HL-60 (cell line): ENCODE measurements around the gene NCL.
A peak's percentile ranks its signal among the peaks of the same experiment; 100 is the strongest.

ENCODE experiments used
- DNase-seq, 2 experiments: peaks; one replicate each; pipeline ENCODE4 v3.0.0-alpha.2; 2010 to 2020; ENCODE audit warnings: low read depth in 1 of 2, low spot score in 1 of 2
- H3K27ac ChIP-seq: fragments of 250-450 bp; sonication (Bioruptor Pico); replicated peaks from 2 replicates; pipeline ENCODE4 v1.5.1; 2020; ENCODE audit warnings: mild to moderate bottlenecking, moderate library complexity
- H3K27me3 ChIP-seq: fragments of 250-450 bp; sonication (Bioruptor Pico); 2 replicates; pipeline ENCODE4 v1.5.1; 2021; ENCODE audit warnings: mild to moderate bottlenecking, moderate library complexity; ENCODE audit not compliant: insufficient read depth, poor library complexity, severe bottlenecking
- H3K4me3 ChIP-seq: replicated peaks from 2 replicates; pipeline ENCODE4 v1.5.1; 2011; ENCODE audit warnings: mild to moderate bottlenecking, control low read depth, low read length; ENCODE audit not compliant: insufficient read depth
- CTCF ChIP-seq: IDR thresholded peaks from one replicate; pipeline ENCODE4 v1.5.1; 2011; ENCODE audit warnings: low read length, control low read depth, inconsistent platforms; ENCODE audit not compliant: insufficient read depth
- GABPA ChIP-seq: IDR thresholded peaks from 2 replicates; pipeline ENCODE4 v1.6.1; 2012; ENCODE audit warnings: low read depth
- POLR2AphosphoS5 ChIP-seq: IDR thresholded peaks from 2 replicates; pipeline ENCODE4 v1.6.1; 2012; ENCODE audit warnings: low read depth
- REST ChIP-seq: IDR thresholded peaks from 2 replicates; pipeline ENCODE4 v1.6.1; 2012; ENCODE audit warnings: low read depth; ENCODE audit not compliant: insufficient replicate concordance
- SPI1 ChIP-seq: IDR thresholded peaks from 2 replicates; pipeline ENCODE4 v1.6.1; 2012; ENCODE audit warnings: low read depth, mild to moderate bottlenecking, borderline replicate concordance

NCL gene

GRCh38 chr2:231475965-231476364, 11.7 kb upstream of the NCL start:
- Histone ChIP-seq H3K27ac (no peak overlapping the region), H3K27me3 (no peaks in the 10 kb centered on the region)

GRCh38 chr2:231472816-231473215, 8.5 kb upstream of the NCL start:
- TF ChIP-seq GABPA = no peak
- peak; percentile 52 for TF ChIP-seq SPI1
- Histone ChIP-seq H3K27me3 (no peaks in the 10 kb centered on the region), H3K4me3 (no peak overlapping the region), H3K27ac (no peak overlapping the region)
- no peak for DNase-seq

More at GRCh38 chr2:231475965-231476364, 11.7 kb upstream of the NCL start:
- H3K4me3 ChIP-seq = no peak overlapping the region
- no peak for DNase-seq
- no peak for TF ChIP-seq SPI1
- TF ChIP-seq CTCF = no peak
- TF ChIP-seq REST = no peak
- no peak for TF ChIP-seq GABPA
- no peak for TF ChIP-seq POLR2AphosphoS5

GRCh38 chr2:231470246-231470900, 6.1 kb upstream of the NCL start:
- Histone ChIP-seq H3K27me3 (no peaks in the 10 kb centered on the region), H3K4me3 (no peak overlapping the region), H3K27ac (no peak overlapping the region)
- TF ChIP-seq SPI1 (no peak), GABPA (no peak), POLR2AphosphoS5 (no peak), CTCF (no peak), REST (no peak)
- DNase-seq = no peak

GRCh38 chr2:231469583-231469950, 5.3 kb upstream of the NCL start:
- no peaks in the 10 kb centered on the region for H3K27me3 ChIP-seq
- TF ChIP-seq SPI1 (peak; percentile 3; the same call in 1 of the 2 replicates), REST (no peak)
- no peak overlapping the region for H3K4me3 ChIP-seq
- DNase-seq = peak; percentile 21 to 40
- H3K27ac ChIP-seq = peak overlapping the region; percentile 12; the same call in 1 of the 2 replicates
